Activated naive CD4-positive, alpha-beta T cell treated with anti-CD3 and anti-CD28 coated beads for 36 hours (primary cell): ENCODE data around the gene STXBP4. TPM values are rescaled to one million over a fixed set of nuclear protein-coding genes. Genes with fewer than 3 reads are reported as not detected.
"Not testable (repeated sequence)": the region's sequence is repeated elsewhere in the genome, so short reads cannot be mapped to it uniquely, and the experiment has no call there.

ENCODE experiments used
- CTCF ChIA-PET: fragments of 350-600 bp; sonication (Branson Sonifier 250); formaldehyde crosslinking; loops from one replicate; lab custom pipeline; 2021; ENCODE audit warnings: antibody characterized with exemption; lab: Charles Lee
- DNase-seq: peaks from one replicate; pipeline ENCODE4 v3.0.0-alpha.2; 2020
- H3K27ac Mint-ChIP-seq: one replicate; pipeline ENCODE4 v1.8.0; 2021; ENCODE audit warnings: mild to moderate bottlenecking, mixed read lengths
- H3K27me3 Mint-ChIP-seq: one replicate; pipeline ENCODE4 v1.8.0; 2021; ENCODE audit warnings: low read depth, mixed read lengths
- H3K36me3 Mint-ChIP-seq: one replicate; pipeline ENCODE4 v1.8.0; 2021; ENCODE audit warnings: low read depth, mixed read lengths
- H3K4me1 Mint-ChIP-seq: one replicate; pipeline ENCODE4 v1.8.0; 2021; ENCODE audit warnings: low read depth, mixed read lengths
- H3K4me3 Mint-ChIP-seq: one replicate; pipeline ENCODE4 v1.8.0; 2021; ENCODE audit warnings: mild to moderate bottlenecking, moderate library complexity, mixed read lengths
- H3K9me3 Mint-ChIP-seq: one replicate; pipeline ENCODE4 v1.8.0; 2021; ENCODE audit warnings: mixed read lengths
- intact Hi-C: fragments of 100-400 bp; cut with micrococcal nuclease; formaldehyde crosslinking; loops from one replicate; pipeline ENCODE4 v1.15.1; 2023
- total RNA-seq, 2 experiments: library from RNA; stranded (reverse); gene quantifications; one replicate each; pipeline ENCODE4 v1.2.3, GENCODE V29; 2021

STXBP4 gene
- total RNA-seq, 2 experiments from 2014 or later = 4.5 to 5.3 TPM

DNA sequence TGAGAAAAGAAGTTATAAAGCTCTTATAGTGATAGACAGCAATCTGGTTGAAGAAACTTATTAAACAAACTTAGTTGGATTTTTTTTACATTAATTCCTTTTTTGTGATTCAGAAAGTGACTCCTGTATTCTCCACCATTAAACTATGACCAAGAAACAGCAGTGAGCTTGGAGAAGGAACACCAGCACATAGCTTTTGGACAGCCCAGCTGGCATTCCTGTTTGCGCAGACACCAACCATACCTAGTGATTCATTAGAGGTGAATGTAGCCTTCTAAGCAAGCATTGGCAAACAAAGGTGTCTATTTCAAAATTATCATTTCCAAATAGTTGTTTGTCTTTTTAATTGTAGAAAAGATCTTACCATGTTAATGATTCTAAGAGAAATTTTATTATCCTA is 94.4 kb downstream of the STXBP4 start:
- intact Hi-C loops = loop anchor here (5.0 kb wide), 1 partner anchor 89 kb away; no protein-coding TSS in a partner anchor
- H3K4me3 Mint-ChIP-seq = no peak overlapping the region
- CTCF ChIA-PET = no interaction called here
- no peak overlapping the region for H3K27ac Mint-ChIP-seq
- H3K36me3 Mint-ChIP-seq = no peaks in the 10 kb centered on the region
- no peaks in the 10 kb centered on the region for H3K9me3 Mint-ChIP-seq
- peaks cover 5% of the 10 kb centered on the region for H3K4me1 Mint-ChIP-seq
- H3K27me3 Mint-ChIP-seq = no peaks in the 10 kb centered on the region
- DNase-seq = no peak

GRCh38 chr17:55063885-55064874 is 95.6 kb downstream of the STXBP4 start:
- intact Hi-C loops = loop anchor here (5.0 kb wide), 1 partner anchor 88 kb away; no protein-coding TSS in a partner anchor
- no peaks in the 10 kb centered on the region for H3K27me3 Mint-ChIP-seq
- peaks cover 5% of the 10 kb centered on the region for H3K4me1 Mint-ChIP-seq
- H3K9me3 Mint-ChIP-seq = no peaks in the 10 kb centered on the region
- CTCF ChIA-PET = no interaction called here
- H3K27ac Mint-ChIP-seq = no peak overlapping the region
- H3K4me3 Mint-ChIP-seq = no peak overlapping the region
- no peaks in the 10 kb centered on the region for H3K36me3 Mint-ChIP-seq
- no peak for DNase-seq

DNA sequence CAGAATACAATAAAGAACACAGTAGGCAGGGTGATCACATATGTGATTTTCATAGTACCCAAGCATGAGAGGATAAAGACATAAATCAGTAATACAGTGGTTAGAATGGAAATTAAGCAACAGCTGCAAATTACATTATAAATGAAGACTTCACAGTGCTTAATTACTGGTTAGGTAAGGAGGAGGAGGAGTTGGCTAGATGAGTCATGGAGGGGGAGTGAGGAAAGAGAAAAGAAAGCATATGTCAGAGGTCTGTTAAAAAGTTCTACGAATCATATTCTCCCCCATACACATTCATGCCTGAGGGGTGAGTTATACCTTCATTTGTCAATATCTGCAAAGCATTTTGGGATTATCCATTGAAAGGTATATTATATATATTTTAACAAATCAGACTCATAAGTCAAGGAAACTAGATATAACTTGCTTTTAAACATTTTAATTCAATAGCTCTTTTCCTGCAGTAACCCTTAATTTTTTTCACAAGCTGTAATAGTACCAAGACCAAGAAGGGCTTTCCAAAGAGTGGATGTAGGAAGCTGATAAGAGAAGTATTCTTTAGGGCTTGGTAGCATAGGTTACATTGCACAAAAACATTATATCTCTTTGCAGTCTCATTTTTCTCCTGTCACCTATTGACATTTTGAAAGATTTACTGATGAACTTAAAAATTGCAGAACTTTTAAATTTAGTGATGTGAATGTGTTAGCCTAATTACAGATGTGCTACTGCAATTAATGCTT is 99.3 kb downstream of the STXBP4 start:
- Mint-ChIP-seq H3K27ac (no peak overlapping the region), H3K27me3 (no peaks in the 10 kb centered on the region), H3K4me3 (no peak overlapping the region), H3K9me3 (no peaks in the 10 kb centered on the region), H3K36me3 (no peaks in the 10 kb centered on the region), H3K4me1 (peaks cover 5% of the 10 kb centered on the region)
- CTCF ChIA-PET = no interaction called here
- intact Hi-C loops = no loop called here
- DNase-seq = no peak

DNA sequence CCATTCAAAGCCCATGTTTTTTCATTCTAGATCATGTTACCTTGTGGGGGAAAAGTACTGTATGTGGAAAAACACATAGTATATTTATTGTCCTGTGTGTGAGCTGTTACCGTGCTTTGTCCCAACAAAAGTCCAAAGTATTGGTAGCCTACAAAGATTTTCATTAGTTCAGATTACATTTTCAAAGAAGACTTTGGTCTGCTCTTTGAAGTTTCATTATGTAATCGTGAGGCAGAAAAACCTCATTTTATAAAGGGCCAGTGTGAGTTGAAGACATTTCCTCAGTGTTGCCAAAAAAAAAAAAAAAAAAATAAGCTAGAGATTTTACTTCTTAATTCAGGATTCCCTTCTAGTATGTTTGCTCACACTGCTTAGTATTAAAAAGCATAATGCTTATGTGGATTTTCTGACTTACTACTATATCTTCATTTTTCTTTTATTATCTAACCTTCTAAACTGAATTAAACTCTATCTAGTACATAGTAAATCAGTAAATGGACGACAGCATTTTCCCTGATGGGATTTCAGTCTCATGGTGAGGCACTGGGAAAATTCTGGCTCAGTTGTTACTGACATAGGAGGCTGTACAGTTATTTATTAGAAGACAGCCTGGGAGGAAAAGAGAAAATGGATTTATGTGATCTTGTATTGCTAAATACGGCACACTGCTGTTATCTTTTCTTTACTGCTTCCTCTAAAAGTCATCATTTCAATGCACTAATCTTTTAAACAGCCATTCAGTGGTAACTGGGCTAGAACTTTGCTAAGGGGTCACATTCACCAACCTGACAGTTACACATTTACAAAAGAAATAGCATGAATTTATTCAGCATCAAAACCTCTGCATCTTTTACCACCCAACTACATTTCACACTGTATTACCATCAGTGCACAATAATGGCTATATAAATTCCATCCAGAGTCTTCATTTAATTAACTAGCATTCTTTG is 100.6 kb downstream of the STXBP4 start:
- Mint-ChIP-seq H3K36me3 (peaks cover 3% of the 10 kb centered on the region), H3K4me3 (no peak overlapping the region)
- intact Hi-C loops = no loop called here

GRCh38 chr17:55069983-55070529 is 101.5 kb downstream of the STXBP4 start:
- Mint-ChIP-seq H3K4me3 (no peak overlapping the region), H3K36me3 (peaks cover 3% of the 10 kb centered on the region), H3K9me3 (no peaks in the 10 kb centered on the region), H3K27ac (no peak overlapping the region), H3K27me3 (no peaks in the 10 kb centered on the region), H3K4me1 (peaks cover 5% of the 10 kb centered on the region)
- CTCF ChIA-PET = no interaction called here
- no peak for DNase-seq
- intact Hi-C loops = no loop called here

More for the DNA sequence above, 100.6 kb downstream of the STXBP4 start:
- DNase-seq = no peak
- Mint-ChIP-seq H3K27ac (no peak overlapping the region), H3K27me3 (no peaks in the 10 kb centered on the region), H3K9me3 (no peaks in the 10 kb centered on the region), H3K4me1 (peaks cover 5% of the 10 kb centered on the region)
- CTCF ChIA-PET = no interaction called here

GRCh38 chr17:55072898-55073297 is 104.3 kb downstream of the STXBP4 start:
- H3K4me3 Mint-ChIP-seq = no peak overlapping the region
- H3K4me1 Mint-ChIP-seq = no peaks in the 10 kb centered on the region
- peaks cover 6% of the 10 kb centered on the region for H3K36me3 Mint-ChIP-seq
- DNase-seq = no peak
- no peaks in the 10 kb centered on the region for H3K27me3 Mint-ChIP-seq
- CTCF ChIA-PET = no interaction called here
- intact Hi-C loops = no loop called here
- no peaks in the 10 kb centered on the region for H3K9me3 Mint-ChIP-seq
- H3K27ac Mint-ChIP-seq = no peak overlapping the region

- H3K4me3 Mint-ChIP-seq, H3K36me3 Mint-ChIP-seq, DNase-seq, intact Hi-C loops, H3K9me3 Mint-ChIP-seq, H3K27me3 Mint-ChIP-seq, H3K27ac Mint-ChIP-seq, H3K4me1 Mint-ChIP-seq, CTCF ChIA-PET: not testable (repeated sequence)
Measured at GRCh38 chr17:55073467-55073866, 104.9 kb downstream of the STXBP4 start.

DNA sequence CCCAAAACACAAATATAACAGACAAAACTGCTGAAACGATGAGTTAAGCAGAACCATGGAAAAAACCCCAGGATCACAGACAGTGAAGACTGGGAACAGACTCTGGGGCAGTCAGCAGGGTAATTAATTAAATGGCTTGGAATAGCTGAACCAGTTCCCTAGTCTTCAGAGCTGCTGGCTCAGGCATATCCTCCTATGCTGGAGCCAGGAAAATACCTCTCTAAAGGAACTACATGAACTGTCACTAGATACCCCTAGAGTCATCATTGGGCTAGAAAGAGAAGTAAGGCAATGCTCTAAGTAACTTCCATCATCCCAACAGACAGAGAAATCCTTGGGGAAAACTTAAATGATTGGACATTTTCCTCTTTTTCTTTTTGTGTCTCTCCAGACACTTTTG is 113.0 kb downstream of the STXBP4 start:
- DNase-seq = no peak

GRCh38 chr17:55086635-55087058 is 118.1 kb downstream of the STXBP4 start:
- no peaks in the 10 kb centered on the region for H3K27me3 Mint-ChIP-seq
- intact Hi-C loops = no loop called here
- CTCF ChIA-PET = no interaction called here
- H3K4me1 Mint-ChIP-seq = peaks cover 6% of the 10 kb centered on the region
- H3K9me3 Mint-ChIP-seq = no peaks in the 10 kb centered on the region
- H3K27ac Mint-ChIP-seq = no peak overlapping the region
- H3K4me3 Mint-ChIP-seq = no peak overlapping the region
- DNase-seq = no peak
- peaks cover 15% of the 10 kb centered on the region for H3K36me3 Mint-ChIP-seq

More for the DNA sequence above, 113.0 kb downstream of the STXBP4 start:
- Mint-ChIP-seq H3K9me3 (no peaks in the 10 kb centered on the region), H3K4me3 (no peak overlapping the region), H3K27ac (no peak overlapping the region), H3K36me3 (peaks cover 24% of the 10 kb centered on the region), H3K27me3 (no peaks in the 10 kb centered on the region), H3K4me1 (no peaks in the 10 kb centered on the region)
- CTCF ChIA-PET = no interaction called here
- intact Hi-C loops = no loop called here

DNA sequence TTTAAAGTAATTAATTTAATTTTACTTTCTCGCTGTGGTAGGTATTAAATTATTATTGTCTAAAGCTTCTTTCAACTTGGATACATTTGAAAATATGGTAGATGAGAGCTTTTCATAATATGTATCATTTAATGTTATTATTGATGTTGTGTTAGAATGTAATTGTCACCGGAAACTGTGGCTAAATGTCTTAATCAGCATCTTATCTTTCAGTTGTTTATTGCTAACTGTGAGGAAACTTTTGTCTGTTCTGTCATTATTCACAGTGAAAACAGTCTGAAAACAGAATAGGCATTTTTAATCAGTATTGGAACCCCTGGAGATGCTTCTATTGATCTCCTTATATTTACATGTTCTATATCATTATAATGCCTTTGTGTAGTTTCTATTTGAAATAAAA is 120.7 kb downstream of the STXBP4 start:
- intact Hi-C loops = no loop called here
- Mint-ChIP-seq H3K9me3 (no peaks in the 10 kb centered on the region), H3K4me1 (peaks cover 6% of the 10 kb centered on the region), H3K4me3 (no peak overlapping the region), H3K27ac (no peak overlapping the region), H3K36me3 (peaks cover 4% of the 10 kb centered on the region), H3K27me3 (no peaks in the 10 kb centered on the region)
- DNase-seq = no peak
- CTCF ChIA-PET = no interaction called here

- no peak overlapping the region for H3K4me3 Mint-ChIP-seq
- H3K4me1 Mint-ChIP-seq = peaks cover 6% of the 10 kb centered on the region
- peak; percentile 54 for DNase-seq
- peaks cover 3% of the 10 kb centered on the region for H3K36me3 Mint-ChIP-seq
- H3K9me3 Mint-ChIP-seq = no peaks in the 10 kb centered on the region
- CTCF ChIA-PET = interaction anchor here (0.5 to 0.6 kb wide), 2 partner anchors 51 to 225 kb away, joined by 3 read pairs; no protein-coding TSS in a partner anchor
- H3K27ac Mint-ChIP-seq = no peak overlapping the region
- intact Hi-C loops = loop anchor here (1.0 kb wide), 1 partner anchor 122 kb away; the partner anchor contains the start of genes COX11 and STXBP4
- H3K27me3 Mint-ChIP-seq = no peaks in the 10 kb centered on the region
Measured at GRCh38 chr17:55090079-55090492, 121.5 kb downstream of the STXBP4 start.
